GM23338 (cell line): ENCODE measurements around the gene NSD1. TPM values are rescaled to one million over a fixed set of nuclear protein-coding genes. Genes with fewer than 3 reads are reported as not detected.

ENCODE experiments used
- ATAC-seq: fragments of 200-7000 bp; cut with Tn5 transposase; 3 replicates; pipeline ENCODE4 v1.9.1; 2020
- DNase-seq: peaks from one replicate; pipeline ENCODE4 v3.0.0-alpha.2; 2015; ENCODE audit warnings: low spot score
- H2AFZ ChIP-seq: fragments of 200-600 bp; sonication (generic); 2 replicates; pipeline ENCODE4 v1.8.0; 2016; ENCODE audit warnings: antibody characterized with exemption, mild to moderate bottlenecking, moderate library complexity
- H3F3A ChIP-seq: fragments of 200-600 bp; sonication (generic); replicated peaks from 2 replicates; pipeline ENCODE4 v1.8.0; 2017; ENCODE audit warnings: antibody characterized with exemption, mixed run types, low read depth
- H3K27ac ChIP-seq: fragments of 200-600 bp; sonication (generic); 2 replicates; pipeline ENCODE4 v1.6.1; 2016; ENCODE audit warnings: low read depth
- H3K27me3 ChIP-seq: fragments of 200-600 bp; sonication (generic); 2 replicates; pipeline ENCODE4 v1.8.0; 2016; ENCODE audit warnings: mild to moderate bottlenecking, mixed run types, moderate library complexity; ENCODE audit not compliant: insufficient read depth
- H3K36me3 ChIP-seq: fragments of 200-600 bp; sonication (generic); 2 replicates; pipeline ENCODE4 v1.8.0; 2016; ENCODE audit warnings: mild to moderate bottlenecking; ENCODE audit not compliant: insufficient read depth
- H3K4me1 ChIP-seq: fragments of 200-600 bp; sonication (generic); 2 replicates; pipeline ENCODE4 v1.8.0; 2016; ENCODE audit warnings: mild to moderate bottlenecking, moderate library complexity; ENCODE audit not compliant: insufficient read depth
- H3K4me2 ChIP-seq: fragments of 200-600 bp; sonication (generic); 2 replicates; pipeline ENCODE4 v1.7.1; 2017; ENCODE audit warnings: mixed run types
- H3K4me3 ChIP-seq: fragments of 200-600 bp; sonication (generic); 2 replicates; pipeline ENCODE4 v1.6.1; 2016; ENCODE audit warnings: mixed run types
- H3K79me2 ChIP-seq: fragments of 200-600 bp; sonication (generic); replicated peaks from 2 replicates; pipeline ENCODE4 v1.8.0; 2017; ENCODE audit warnings: mild to moderate bottlenecking; ENCODE audit not compliant: insufficient read depth
- H3K9me2 ChIP-seq: fragments of 200-600 bp; sonication (generic); 2 replicates; pipeline ENCODE4 v1.8.0; 2017; ENCODE audit not compliant: insufficient read depth
- H4K20me1 ChIP-seq: fragments of 200-600 bp; sonication (generic); replicated peaks from 2 replicates; pipeline ENCODE4 v1.8.0; 2017; ENCODE audit warnings: mild to moderate bottlenecking; ENCODE audit not compliant: insufficient read depth
- H3K27ac Mint-ChIP-seq: 2 replicates; pipeline ENCODE4 v1.8.0; 2020; ENCODE audit warnings: inconsistent platforms, mild to moderate bottlenecking, moderate library complexity, mixed read lengths
- H3K27me3 Mint-ChIP-seq: 3 replicates; pipeline ENCODE4 v1.8.0; 2022; ENCODE audit warnings: low read depth, mild to moderate bottlenecking, moderate library complexity, mixed read lengths, inconsistent platforms; ENCODE audit not compliant: insufficient read depth, poor library complexity
- H3K36me3 Mint-ChIP-seq: 3 replicates; pipeline ENCODE4 v1.8.0; 2021; ENCODE audit warnings: low read depth, mild to moderate bottlenecking, inconsistent platforms, moderate library complexity, mixed read lengths
- H3K4me1 Mint-ChIP-seq: 3 replicates; pipeline ENCODE4 v1.8.0; 2020; ENCODE audit warnings: mild to moderate bottlenecking, inconsistent platforms, mixed read lengths
- H3K4me3 Mint-ChIP-seq: 3 replicates; pipeline ENCODE4 v1.8.0; 2021; ENCODE audit warnings: moderate library complexity, mild to moderate bottlenecking, inconsistent platforms, mixed read lengths
- H3K9me3 Mint-ChIP-seq: 3 replicates; pipeline ENCODE4 v1.8.0; 2020; ENCODE audit warnings: moderate library complexity, mild to moderate bottlenecking, inconsistent platforms, mixed read lengths
- CREB1 ChIP-seq: fragments of 250-450 bp; sonication (Bioruptor Pico); IDR thresholded peaks from 2 replicates; pipeline ENCODE4 v1.5.0; 2020; ENCODE audit warnings: low read depth, mild to moderate bottlenecking, moderate library complexity
- EZH2phosphoT487 ChIP-seq: fragments of 200-600 bp; sonication (generic); IDR thresholded peaks from one replicate; pipeline ENCODE4 v1.8.1; 2018; ENCODE audit warnings: antibody characterized with exemption; ENCODE audit not compliant: unreplicated experiment
- JUNB ChIP-seq: IDR thresholded peaks from one replicate; pipeline ENCODE4 v1.6.1; 2016; ENCODE audit warnings: antibody characterized with exemption; ENCODE audit not compliant: unreplicated experiment
- NANOG ChIP-seq: IDR thresholded peaks from 2 replicates; pipeline ENCODE4 v1.6.1; 2016; ENCODE audit warnings: antibody characterized with exemption, borderline replicate concordance
- STAT1 ChIP-seq: IDR thresholded peaks from one replicate; pipeline ENCODE4 v1.6.1; 2016; ENCODE audit warnings: antibody characterized with exemption; ENCODE audit not compliant: unreplicated experiment
- polyA plus RNA-seq: library from polyadenylated mRNA; unstranded; fragments of >200 nt; fragmentation: Nextera tagmentation; extraction: Ambion mirVana; gene quantifications from 2 replicates; pipeline ENCODE4 v1.2.1, GENCODE V29; 2016
- total RNA-seq: library from RNA; depleted of rRNA; stranded (reverse); fragments of >200 nt; shearing (Covaris generic); gene quantifications from 2 replicates; pipeline ENCODE4 v1.2.3, GENCODE V29; 2014
- TF ChIP-seq, protein P1 (sequence below): fragments of 250-450 bp; sonication (Bioruptor Pico); IDR thresholded peaks from 2 replicates; pipeline ENCODE4 v1.5.0; 2020; ENCODE audit warnings: mild to moderate bottlenecking, moderate library complexity

NSD1 gene
- total and polyA plus RNA-seq, 2 experiments from 2014 or later = 96.4 to 106 TPM

- peaks cover 35% of the 10 kb centered on the region for H3K36me3 ChIP-seq
- H3K4me1 ChIP-seq = peaks cover 41% of the 10 kb centered on the region
- ATAC-seq = no peak
- Mint-ChIP-seq H3K4me1 (peaks cover 43% of the 10 kb centered on the region), H3K27me3 (peaks cover 13% of the 10 kb centered on the region), H3K36me3 (peaks cover 57% of the 10 kb centered on the region), H3K27ac (peak overlapping the region; percentile 97), H3K9me3 (no peaks in the 10 kb centered on the region; the same call in 2 of the 3 replicates), H3K4me3 (peak overlapping the region; percentile 90)
- peak overlapping the region; percentile 97 for H3K4me2 ChIP-seq
- peaks cover 44% of the 10 kb centered on the region for H4K20me1 ChIP-seq
- H3K27me3 ChIP-seq = no peaks in the 10 kb centered on the region
- no peak for DNase-seq
- no peaks in the 10 kb centered on the region for H3K9me2 ChIP-seq
- H2AFZ ChIP-seq = no peak overlapping the region
- H3K4me3 ChIP-seq = peak overlapping the region; percentile 94
- H3K27ac ChIP-seq = peak overlapping the region; percentile 97
- H3F3A ChIP-seq = peaks cover 21% of the 10 kb centered on the region; the same call in 1 of the 2 replicates
- TF ChIP-seq, protein P1, sequence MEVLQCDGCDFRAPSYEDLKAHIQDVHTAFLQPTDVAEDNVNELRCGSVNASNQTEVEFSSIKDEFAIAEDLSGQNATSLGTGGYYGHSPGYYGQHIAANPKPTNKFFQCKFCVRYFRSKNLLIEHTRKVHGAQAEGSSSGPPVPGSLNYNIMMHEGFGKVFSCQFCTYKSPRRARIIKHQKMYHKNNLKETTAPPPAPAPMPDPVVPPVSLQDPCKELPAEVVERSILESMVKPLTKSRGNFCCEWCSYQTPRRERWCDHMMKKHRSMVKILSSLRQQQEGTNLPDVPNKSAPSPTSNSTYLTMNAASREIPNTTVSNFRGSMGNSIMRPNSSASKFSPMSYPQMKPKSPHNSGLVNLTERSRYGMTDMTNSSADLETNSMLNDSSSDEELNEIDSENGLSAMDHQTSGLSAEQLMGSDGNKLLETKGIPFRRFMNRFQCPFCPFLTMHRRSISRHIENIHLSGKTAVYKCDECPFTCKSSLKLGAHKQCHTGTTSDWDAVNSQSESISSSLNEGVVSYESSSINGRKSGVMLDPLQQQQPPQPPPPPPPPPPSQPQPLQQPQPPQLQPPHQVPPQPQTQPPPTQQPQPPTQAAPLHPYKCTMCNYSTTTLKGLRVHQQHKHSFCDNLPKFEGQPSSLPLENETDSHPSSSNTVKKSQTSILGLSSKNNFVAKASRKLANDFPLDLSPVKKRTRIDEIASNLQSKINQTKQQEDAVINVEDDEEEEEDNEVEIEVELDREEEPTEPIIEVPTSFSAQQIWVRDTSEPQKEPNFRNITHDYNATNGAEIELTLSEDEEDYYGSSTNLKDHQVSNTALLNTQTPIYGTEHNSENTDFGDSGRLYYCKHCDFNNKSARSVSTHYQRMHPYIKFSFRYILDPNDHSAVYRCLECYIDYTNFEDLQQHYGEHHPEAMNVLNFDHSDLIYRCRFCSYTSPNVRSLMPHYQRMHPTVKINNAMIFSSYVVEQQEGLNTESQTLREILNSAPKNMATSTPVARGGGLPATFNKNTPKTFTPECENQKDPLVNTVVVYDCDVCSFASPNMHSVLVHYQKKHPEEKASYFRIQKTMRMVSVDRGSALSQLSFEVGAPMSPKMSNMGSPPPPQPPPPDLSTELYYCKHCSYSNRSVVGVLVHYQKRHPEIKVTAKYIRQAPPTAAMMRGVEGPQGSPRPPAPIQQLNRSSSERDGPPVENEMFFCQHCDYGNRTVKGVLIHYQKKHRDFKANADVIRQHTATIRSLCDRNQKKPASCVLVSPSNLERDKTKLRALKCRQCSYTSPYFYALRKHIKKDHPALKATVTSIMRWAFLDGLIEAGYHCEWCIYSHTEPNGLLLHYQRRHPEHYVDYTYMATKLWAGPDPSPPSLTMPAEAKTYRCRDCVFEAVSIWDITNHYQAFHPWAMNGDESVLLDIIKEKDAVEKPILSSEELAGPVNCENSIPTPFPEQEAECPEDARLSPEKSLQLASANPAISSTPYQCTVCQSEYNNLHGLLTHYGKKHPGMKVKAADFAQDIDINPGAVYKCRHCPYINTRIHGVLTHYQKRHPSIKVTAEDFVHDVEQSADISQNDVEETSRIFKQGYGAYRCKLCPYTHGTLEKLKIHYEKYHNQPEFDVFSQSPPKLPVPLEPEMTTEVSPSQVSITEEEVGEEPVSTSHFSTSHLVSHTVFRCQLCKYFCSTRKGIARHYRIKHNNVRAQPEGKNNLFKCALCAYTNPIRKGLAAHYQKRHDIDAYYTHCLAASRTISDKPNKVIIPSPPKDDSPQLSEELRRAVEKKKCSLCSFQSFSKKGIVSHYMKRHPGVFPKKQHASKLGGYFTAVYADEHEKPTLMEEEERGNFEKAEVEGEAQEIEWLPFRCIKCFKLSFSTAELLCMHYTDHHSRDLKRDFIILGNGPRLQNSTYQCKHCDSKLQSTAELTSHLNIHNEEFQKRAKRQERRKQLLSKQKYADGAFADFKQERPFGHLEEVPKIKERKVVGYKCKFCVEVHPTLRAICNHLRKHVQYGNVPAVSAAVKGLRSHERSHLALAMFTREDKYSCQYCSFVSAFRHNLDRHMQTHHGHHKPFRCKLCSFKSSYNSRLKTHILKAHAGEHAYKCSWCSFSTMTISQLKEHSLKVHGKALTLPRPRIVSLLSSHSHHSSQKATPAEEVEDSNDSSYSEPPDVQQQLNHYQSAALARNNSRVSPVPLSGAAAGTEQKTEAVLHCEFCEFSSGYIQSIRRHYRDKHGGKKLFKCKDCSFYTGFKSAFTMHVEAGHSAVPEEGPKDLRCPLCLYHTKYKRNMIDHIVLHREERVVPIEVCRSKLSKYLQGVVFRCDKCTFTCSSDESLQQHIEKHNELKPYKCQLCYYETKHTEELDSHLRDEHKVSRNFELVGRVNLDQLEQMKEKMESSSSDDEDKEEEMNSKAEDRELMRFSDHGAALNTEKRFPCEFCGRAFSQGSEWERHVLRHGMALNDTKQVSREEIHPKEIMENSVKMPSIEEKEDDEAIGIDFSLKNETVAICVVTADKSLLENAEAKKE = no peak
- TF ChIP-seq CREB1 = 0 out of 2 replicates have a peak, but pooled peaks have one; percentile 2
- peaks cover 70% of the 10 kb centered on the region for H3K79me2 ChIP-seq
Observed at GRCh38 chr5:177134697-177135225, 1.2 kb downstream of the NSD1 start.

DNA sequence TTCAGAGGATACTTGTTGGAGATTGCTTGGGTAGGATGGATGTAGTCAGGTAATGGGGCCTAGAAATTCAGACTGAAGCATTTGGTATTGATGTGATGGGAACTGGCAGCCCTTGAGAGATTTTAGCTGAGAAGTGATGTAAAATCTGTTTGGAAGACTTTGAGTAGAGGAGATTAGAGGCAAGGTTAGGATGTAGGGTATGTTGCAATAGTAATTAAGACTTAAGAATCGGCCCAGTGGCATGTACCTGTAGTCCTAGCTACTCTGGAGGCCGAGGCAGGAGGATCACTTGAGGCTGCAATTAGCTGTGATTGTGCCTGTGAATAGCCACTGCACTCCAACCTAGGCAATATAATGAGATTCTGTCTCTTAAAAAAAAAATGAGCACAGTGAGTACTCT, 6.7 kb downstream of the NSD1 start:
- Histone ChIP-seq H3K4me2 (peak overlapping the region; percentile 14; the same call in 1 of the 2 replicates), H3K79me2 (peaks cover 100% of the 10 kb centered on the region), H3K27ac (peak overlapping the region; percentile 67), H3K4me3 (no peak overlapping the region), H3K9me2 (no peaks in the 10 kb centered on the region), H2AFZ (no peak overlapping the region), H3F3A (peaks cover 27% of the 10 kb centered on the region), H4K20me1 (peaks cover 92% of the 10 kb centered on the region), H3K36me3 (peaks cover 67% of the 10 kb centered on the region), H3K4me1 (peaks cover 20% of the 10 kb centered on the region), H3K27me3 (no peaks in the 10 kb centered on the region)
- DNase-seq (no peak), ATAC-seq (no peak)
- peaks cover 7% of the 10 kb centered on the region for H3K27me3 Mint-ChIP-seq
- H3K4me3 Mint-ChIP-seq = no peak overlapping the region; the same call in 2 of the 3 replicates
- H3K27ac Mint-ChIP-seq = no peak overlapping the region; the same call in 1 of the 2 replicates
- no peaks in the 10 kb centered on the region; the same call in 2 of the 3 replicates for H3K9me3 Mint-ChIP-seq
- peaks cover 16% of the 10 kb centered on the region for H3K4me1 Mint-ChIP-seq
- H3K36me3 Mint-ChIP-seq = peaks cover 97% of the 10 kb centered on the region
- TF ChIP-seq NANOG (no peak), CREB1 (no peak), EZH2phosphoT487 (no peak), JUNB (no peak), STAT1 (no peak)
- TF ChIP-seq, protein P1 = no peak
